ENCODE results near the gene COL5A1. TPM values are rescaled to one million over a fixed set of nuclear protein-coding genes. Genes with fewer than 3 reads are reported as not detected.

COL5A1 gene
- total and polyA plus RNA-seq, 2 donors (not counting 1 experiment from before 2014, with no cell fraction given): 72.8 to 109 TPM

- Histone ChIP-seq H2AFZ (ENCODE audit: low read length) (no peak overlapping the region), H3K79me2 (ENCODE audit: control insufficient read depth, insufficient read depth, low read length) (no peaks in the 10 kb centered on the region), H3K36me3 (ENCODE audit: control insufficient read depth, insufficient read depth, low read length) (peaks cover 36% of the 10 kb centered on the region), H3K27me3 (ENCODE audit: control insufficient read depth, insufficient read depth, low read length) (no peaks in the 10 kb centered on the region), H3K4me2 (ENCODE audit: extremely low read depth, insufficient read depth, low read length) (no peak overlapping the region), H4K20me1 (ENCODE audit: control insufficient read depth, extremely low read depth, insufficient read depth, low read length) (no peaks in the 10 kb centered on the region), H3K9me3 (ENCODE audit: control insufficient read depth, insufficient read depth, low read depth, low read length) (no peaks in the 10 kb centered on the region), H3K4me3 (replicated peaks in 1 of 4; ENCODE audit: control extremely low read depth in 1 of 4, insufficient read depth in 1 of 4, low read depth in 3 of 4, low read length in 4 of 4) (no peak overlapping the region), H3K4me1 (ENCODE audit: control insufficient read depth, extremely low read depth, insufficient read depth, low read length) (no peaks in the 10 kb centered on the region), H3K9ac (ENCODE audit: insufficient read depth, low read length) (no peak overlapping the region), H3K27ac (ENCODE audit: insufficient read depth, low read length) (no peak overlapping the region)
- DNase-seq (ENCODE audit: low read depth in 2 of 2): no peak
- TF ChIP-seq CTCF (conservative IDR thresholded peaks at IDR 0.05 in 1 of 2, IDR thresholded peaks at IDR 0.05 in 1 of 2; ENCODE audit: low read depth in 1 of 2, low read length in 2 of 2) (no peak), EZH2 (IDR thresholded peaks at IDR 0.05; ENCODE audit: low read length, missing control alignments) (no peak)
Measured at GRCh38 chr9:134834957-134835419, 193.4 kb downstream of the COL5A1 start.

GRCh38 chr9:134835448-134835847 lies 193.8 kb downstream of the COL5A1 start:
- TF ChIP-seq EZH2 (IDR thresholded peaks at IDR 0.05; ENCODE audit: low read length, missing control alignments) (no peak), CTCF (conservative IDR thresholded peaks at IDR 0.05 in 1 of 2, IDR thresholded peaks at IDR 0.05 in 1 of 2; ENCODE audit: low read depth in 1 of 2, low read length in 2 of 2) (no peak)
- no peaks in the 10 kb centered on the region for H3K9me3 ChIP-seq (ENCODE audit: control insufficient read depth, insufficient read depth, low read depth, low read length)
- H3K9ac ChIP-seq (ENCODE audit: insufficient read depth, low read length): no peak overlapping the region
- H3K36me3 ChIP-seq (ENCODE audit: control insufficient read depth, insufficient read depth, low read length): peaks cover 31% of the 10 kb centered on the region
- H3K4me2 ChIP-seq (ENCODE audit: extremely low read depth, insufficient read depth, low read length): no peak overlapping the region
- no peak overlapping the region for H2AFZ ChIP-seq (ENCODE audit: low read length)
- no peak for DNase-seq (ENCODE audit: low read depth in 2 of 2)
- no peak overlapping the region for H3K27ac ChIP-seq (ENCODE audit: insufficient read depth, low read length)
- no peak overlapping the region for H3K4me3 ChIP-seq (replicated peaks in 1 of 4; ENCODE audit: control extremely low read depth in 1 of 4, insufficient read depth in 1 of 4, low read depth in 3 of 4, low read length in 4 of 4)
- no peaks in the 10 kb centered on the region for H3K79me2 ChIP-seq (ENCODE audit: control insufficient read depth, insufficient read depth, low read length)
- no peaks in the 10 kb centered on the region for H3K27me3 ChIP-seq (ENCODE audit: control insufficient read depth, insufficient read depth, low read length)
- H3K4me1 ChIP-seq (ENCODE audit: control insufficient read depth, extremely low read depth, insufficient read depth, low read length): no peaks in the 10 kb centered on the region
- H4K20me1 ChIP-seq (ENCODE audit: control insufficient read depth, extremely low read depth, insufficient read depth, low read length): no peaks in the 10 kb centered on the region

- H3K36me3 ChIP-seq (ENCODE audit: control insufficient read depth, insufficient read depth, low read length): peaks cover 28% of the 10 kb centered on the region
- H3K4me1 ChIP-seq (ENCODE audit: control insufficient read depth, extremely low read depth, insufficient read depth, low read length): no peaks in the 10 kb centered on the region
- no peak overlapping the region for H3K9ac ChIP-seq (ENCODE audit: insufficient read depth, low read length)
- H3K4me2 ChIP-seq (ENCODE audit: extremely low read depth, insufficient read depth, low read length): no peak overlapping the region
- H2AFZ ChIP-seq (ENCODE audit: low read length): no peak overlapping the region
- H3K27me3 ChIP-seq (ENCODE audit: control insufficient read depth, insufficient read depth, low read length): no peaks in the 10 kb centered on the region
- no peaks in the 10 kb centered on the region for H4K20me1 ChIP-seq (ENCODE audit: control insufficient read depth, extremely low read depth, insufficient read depth, low read length)
- TF ChIP-seq CTCF (conservative IDR thresholded peaks at IDR 0.05 in 1 of 2, IDR thresholded peaks at IDR 0.05 in 1 of 2; ENCODE audit: low read depth in 1 of 2, low read length in 2 of 2): no peak
- no peak for TF ChIP-seq EZH2 (IDR thresholded peaks at IDR 0.05; ENCODE audit: low read length, missing control alignments)
- no peak overlapping the region for H3K27ac ChIP-seq (ENCODE audit: insufficient read depth, low read length)
- H3K79me2 ChIP-seq (ENCODE audit: control insufficient read depth, insufficient read depth, low read length): no peaks in the 10 kb centered on the region
- no peak overlapping the region for H3K4me3 ChIP-seq (replicated peaks in 1 of 4; ENCODE audit: control extremely low read depth in 1 of 4, insufficient read depth in 1 of 4, low read depth in 3 of 4, low read length in 4 of 4)
- no peaks in the 10 kb centered on the region for H3K9me3 ChIP-seq (ENCODE audit: control insufficient read depth, insufficient read depth, low read depth, low read length)
- DNase-seq (ENCODE audit: low read depth in 2 of 2): no peak
Measured at GRCh38 chr9:134835987-134836386, 194.4 kb downstream of the COL5A1 start.

Data from fibroblast of lung (primary cell).